T-helper 17 cell (primary cell): ENCODE results near the gene CDH1. TPM values are rescaled to one million over a fixed set of nuclear protein-coding genes. Genes with fewer than 3 reads are reported as not detected.
A peak's percentile ranks its signal among the peaks of the same experiment; 100 is the strongest.

ENCODE experiments used
- ATAC-seq: fragments of 150-1000 bp; cut with Tn5 transposase; 2 replicates; pipeline ENCODE4 v1.10.0; 2021; ENCODE audit warnings: mild to moderate bottlenecking, moderate library complexity
- DNase-seq, 3 donors: peaks; one replicate each; pipeline versions ENCODE4 v3.0.0 to v3.0.0-alpha.2; 2020 to 2021
- H3K9me3 ChIP-seq: one replicate; pipeline ENCODE4 v1.7.0; 2013; ENCODE audit warnings: low read length, mild to moderate bottlenecking; ENCODE audit not compliant: control insufficient read depth, poor library complexity, severe bottlenecking
- H3K27ac Mint-ChIP-seq: one replicate; pipeline ENCODE4 v1.8.0; 2022; ENCODE audit warnings: mild to moderate bottlenecking, moderate library complexity, mixed read lengths
- H3K27me3 Mint-ChIP-seq: one replicate; pipeline ENCODE4 v1.8.0; 2022; ENCODE audit warnings: mixed read lengths
- H3K36me3 Mint-ChIP-seq: one replicate; pipeline ENCODE4 v1.8.0; 2022; ENCODE audit warnings: low read depth, mixed read lengths
- H3K4me1 Mint-ChIP-seq: one replicate; pipeline ENCODE4 v1.8.0; 2022; ENCODE audit warnings: mild to moderate bottlenecking, mixed read lengths
- H3K4me3 Mint-ChIP-seq: one replicate; pipeline ENCODE4 v1.8.0; 2022; ENCODE audit warnings: mild to moderate bottlenecking, moderate library complexity, mixed read lengths
- total RNA-seq, 4 donors: library from RNA in 2 of 4; stranded (reverse) in 2 of 4; gene quantifications; one replicate each; pipeline ENCODE4 v1.2.3 and lab custom pipeline; 2022 to 2026

CDH1 gene
- total RNA-seq (under 1 TPM; 0.44 to 0.47 TPM), total RNA-seq (lab: John Stamatoyannopoulos, UW) (0.15 to 0.58 reads per million in 2 donors)

GRCh38 chr16:68737046-68737729 is at the start of gene CDH1:
TSS of gene CDH1 (plus strand) at chr16:68737292. CDS start at chr16:68737416, 124 bp downstream.
- H3K4me1 Mint-ChIP-seq: peaks cover 5% of the 10 kb centered on the region
- H3K27ac Mint-ChIP-seq: no peak within 1 kb of the TSS
- peaks cover 53% of the 10 kb centered on the region for H3K27me3 Mint-ChIP-seq
- ATAC-seq (peak; percentile 57), DNase-seq (peak in 1 of 3 donors; percentile 23)
- peak within 1 kb of the TSS; percentile 73 for H3K4me3 Mint-ChIP-seq
- H3K36me3 Mint-ChIP-seq: peaks cover 5% of the 10 kb centered on the region
- no peaks in the 10 kb centered on the region for H3K9me3 ChIP-seq

GRCh38 chr16:68689921-68690320 is 47.2 kb upstream of the CDH1 start:
- H3K9me3 ChIP-seq: no peaks in the 10 kb centered on the region
- ATAC-seq (no peak), DNase-seq (no peak)
- Mint-ChIP-seq H3K36me3 (peaks cover 3% of the 10 kb centered on the region), H3K4me1 (no peaks in the 10 kb centered on the region), H3K27ac (no peak overlapping the region), H3K27me3 (peaks cover 5% of the 10 kb centered on the region), H3K4me3 (no peak overlapping the region)

GRCh38 chr16:68695575-68695974 is 41.5 kb upstream of the CDH1 start:
- no peaks in the 10 kb centered on the region for H3K4me1 Mint-ChIP-seq
- DNase-seq: no peak
- H3K9me3 ChIP-seq: no peaks in the 10 kb centered on the region
- peaks cover 3% of the 10 kb centered on the region for H3K36me3 Mint-ChIP-seq
- no peak overlapping the region for H3K27ac Mint-ChIP-seq
- ATAC-seq: no peak
- no peak overlapping the region for H3K4me3 Mint-ChIP-seq
- peaks cover 8% of the 10 kb centered on the region for H3K27me3 Mint-ChIP-seq

GRCh38 chr16:68696514-68696913 is 40.6 kb upstream of the CDH1 start:
- Mint-ChIP-seq H3K36me3 (peaks cover 3% of the 10 kb centered on the region), H3K27ac (no peak overlapping the region), H3K27me3 (peaks cover 8% of the 10 kb centered on the region), H3K4me3 (no peak overlapping the region), H3K4me1 (no peaks in the 10 kb centered on the region)
- DNase-seq: no peak
- H3K9me3 ChIP-seq: no peaks in the 10 kb centered on the region
- ATAC-seq: no peak

- Mint-ChIP-seq H3K4me1 (no peaks in the 10 kb centered on the region), H3K4me3 (no peak overlapping the region), H3K27ac (no peak overlapping the region), H3K27me3 (peaks cover 8% of the 10 kb centered on the region), H3K36me3 (peaks cover 1% of the 10 kb centered on the region)
- no peak for DNase-seq
- no peak for ATAC-seq
- no peaks in the 10 kb centered on the region for H3K9me3 ChIP-seq
Observed at GRCh38 chr16:68698091-68698490, 39.0 kb upstream of the CDH1 start.

- Mint-ChIP-seq H3K36me3 (no peaks in the 10 kb centered on the region), H3K27me3 (peaks cover under 1% of the 10 kb centered on the region), H3K27ac (no peak overlapping the region), H3K4me1 (peaks cover 3% of the 10 kb centered on the region), H3K4me3 (no peak overlapping the region)
- DNase-seq (no peak), ATAC-seq (no peak)
- H3K9me3 ChIP-seq: no peaks in the 10 kb centered on the region
Observed at GRCh38 chr16:68700120-68700519, 37.0 kb upstream of the CDH1 start.

- Mint-ChIP-seq H3K36me3 (no peaks in the 10 kb centered on the region), H3K27me3 (no peaks in the 10 kb centered on the region), H3K4me3 (no peak overlapping the region), H3K27ac (no peak overlapping the region), H3K4me1 (peaks cover 3% of the 10 kb centered on the region)
- ATAC-seq (no peak), DNase-seq (no peak)
- no peaks in the 10 kb centered on the region for H3K9me3 ChIP-seq
Observed at GRCh38 chr16:68700831-68701230, 36.3 kb upstream of the CDH1 start.

GRCh38 chr16:68704232-68704867 is 32.7 kb upstream of the CDH1 start:
- DNase-seq (peak; percentile 18 to 29 (median 22)), ATAC-seq (peak; percentile 67)
- Mint-ChIP-seq H3K4me3 (no peak overlapping the region), H3K27me3 (peaks cover 5% of the 10 kb centered on the region), H3K27ac (no peak overlapping the region), H3K36me3 (peaks cover 3% of the 10 kb centered on the region), H3K4me1 (peaks cover 3% of the 10 kb centered on the region)
- H3K9me3 ChIP-seq: no peaks in the 10 kb centered on the region

GRCh38 chr16:68707340-68708152 is 29.5 kb upstream of the CDH1 start:
- H3K4me3 Mint-ChIP-seq: no peak overlapping the region
- DNase-seq (no peak), ATAC-seq (no peak)
- peaks cover 13% of the 10 kb centered on the region for H3K4me1 Mint-ChIP-seq
- no peak overlapping the region for H3K27ac Mint-ChIP-seq
- H3K9me3 ChIP-seq: no peaks in the 10 kb centered on the region
- peaks cover 3% of the 10 kb centered on the region for H3K36me3 Mint-ChIP-seq
- peaks cover 25% of the 10 kb centered on the region for H3K27me3 Mint-ChIP-seq

- H3K4me1 Mint-ChIP-seq: peaks cover 11% of the 10 kb centered on the region
- ATAC-seq (no peak), DNase-seq (no peak)
- no peaks in the 10 kb centered on the region for H3K9me3 ChIP-seq
- H3K27me3 Mint-ChIP-seq: peaks cover 38% of the 10 kb centered on the region
- H3K27ac Mint-ChIP-seq: no peak overlapping the region
- peaks cover 3% of the 10 kb centered on the region for H3K36me3 Mint-ChIP-seq
- H3K4me3 Mint-ChIP-seq: no peak overlapping the region
Observed at GRCh38 chr16:68710211-68710610, 26.9 kb upstream of the CDH1 start.

GRCh38 chr16:68711421-68712139 is 25.5 kb upstream of the CDH1 start:
- ATAC-seq (peak; percentile 33), DNase-seq (no peak)
- H3K27me3 Mint-ChIP-seq: peaks cover 38% of the 10 kb centered on the region
- peaks cover 11% of the 10 kb centered on the region for H3K4me1 Mint-ChIP-seq
- peak overlapping the region; percentile 51 for H3K27ac Mint-ChIP-seq
- H3K4me3 Mint-ChIP-seq: peak overlapping the region; percentile 62
- no peaks in the 10 kb centered on the region for H3K9me3 ChIP-seq
- peaks cover 3% of the 10 kb centered on the region for H3K36me3 Mint-ChIP-seq

GRCh38 chr16:68713361-68713760 is 23.7 kb upstream of the CDH1 start:
- no peak overlapping the region for H3K4me3 Mint-ChIP-seq
- no peak for DNase-seq
- no peaks in the 10 kb centered on the region for H3K9me3 ChIP-seq
- ATAC-seq: no peak
- H3K4me1 Mint-ChIP-seq: peaks cover 11% of the 10 kb centered on the region
- peaks cover 34% of the 10 kb centered on the region for H3K27me3 Mint-ChIP-seq
- no peaks in the 10 kb centered on the region for H3K36me3 Mint-ChIP-seq
- no peak overlapping the region for H3K27ac Mint-ChIP-seq

- Mint-ChIP-seq H3K4me1 (peaks cover 8% of the 10 kb centered on the region), H3K36me3 (no peaks in the 10 kb centered on the region), H3K27me3 (peaks cover 23% of the 10 kb centered on the region), H3K27ac (no peak overlapping the region), H3K4me3 (no peak overlapping the region)
- DNase-seq: no peak
- H3K9me3 ChIP-seq: no peaks in the 10 kb centered on the region
- ATAC-seq: no peak
Observed at GRCh38 chr16:68715471-68715870, 21.6 kb upstream of the CDH1 start.
